HG03025 (cell line): ENCODE data around the gene NABP1.
A peak's percentile ranks its signal among the peaks of the same experiment; 100 is the strongest.

Source experiments
- ATAC-seq: cut with Tn5 transposase; IDR thresholded peaks from one replicate; pipeline ENCODE4 v1.9.1; 2021; ENCODE audit warnings: mild to moderate bottlenecking, moderate library complexity; ENCODE audit not compliant: unreplicated experiment, low FRiP score

The NABP1 gene

GRCh38 chr2:191646163-191646902, 31.6 kb upstream of the NABP1 start:
- no peak for ATAC-seq

GRCh38 chr2:191649519-191649918, 28.4 kb upstream of the NABP1 start:
- no peak for ATAC-seq

GRCh38 chr2:191650896-191651773, 26.8 kb upstream of the NABP1 start:
- ATAC-seq, result peak; percentile 89

- ATAC-seq, result no peak
These were observed 24.1 kb upstream of the NABP1 start for GRCh38 chr2:191653667-191654391.

- no peak for ATAC-seq
These were observed 21.5 kb upstream of the NABP1 start for GRCh38 chr2:191656391-191656790.

GRCh38 chr2:191656792-191657191, 21.1 kb upstream of the NABP1 start:
- no peak for ATAC-seq

GRCh38 chr2:191657977-191658376, 20.0 kb upstream of the NABP1 start:
- no peak for ATAC-seq

- no peak for ATAC-seq
These were observed 18.7 kb upstream of the NABP1 start for GRCh38 chr2:191659198-191659597.

GRCh38 chr2:191660575-191660974, 17.4 kb upstream of the NABP1 start:
- no peak for ATAC-seq

- no peak for ATAC-seq
These were observed 16.6 kb upstream of the NABP1 start for GRCh38 chr2:191661097-191661924.

- no peak for ATAC-seq
These were observed 12.9 kb upstream of the NABP1 start for GRCh38 chr2:191664823-191665677.

- no peak for ATAC-seq
These were observed 11.7 kb upstream of the NABP1 start for GRCh38 chr2:191666226-191666625.

GRCh38 chr2:191666732-191667131, 11.2 kb upstream of the NABP1 start:
- ATAC-seq, result peak; percentile 76

- no peak for ATAC-seq
These were observed 7.9 kb upstream of the NABP1 start for GRCh38 chr2:191670076-191670475.

- no peak for ATAC-seq
These were observed 7.1 kb upstream of the NABP1 start for GRCh38 chr2:191670787-191671186.

- ATAC-seq, result peak; percentile 62
These were observed 1.9 kb upstream of the NABP1 start for GRCh38 chr2:191675807-191676721.

GRCh38 chr2:191676790-191677645, 918 bp upstream of the NABP1 start:
- ATAC-seq, result peak; percentile 29
